ENCODE data around the gene C1QTNF6. TPM values are rescaled to one million over a fixed set of nuclear protein-coding genes. Genes with fewer than 3 reads are reported as not detected.
A peak's percentile ranks its signal among the peaks of the same experiment; 100 is the strongest.

The C1QTNF6 gene
- total and polyA plus RNA-seq, 10 of the 15 experiments (the other 5 are each of a cell fraction or from before 2014, with no cell fraction given) = 0.16 to 4.1 (median 1.3) TPM

DNA sequence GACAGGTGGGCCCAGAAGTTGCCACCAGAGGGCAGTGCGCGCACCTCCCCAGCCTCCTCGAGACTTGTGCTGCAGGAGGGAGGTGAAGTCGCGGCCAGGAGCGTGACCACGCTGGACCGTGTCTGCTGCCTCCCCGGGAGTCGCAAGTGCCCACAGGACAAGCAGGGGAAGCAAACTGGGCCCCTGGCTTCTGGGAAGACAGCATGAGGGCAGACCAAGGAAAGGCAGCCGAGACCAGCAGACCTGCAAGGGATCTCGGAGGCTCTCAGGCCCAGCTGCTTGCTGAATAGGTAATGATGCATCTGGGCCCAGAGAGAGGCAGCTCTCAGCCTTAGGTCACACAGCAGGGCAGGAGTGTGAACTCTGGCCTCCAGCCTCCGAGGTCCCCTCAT, 21.4 kb downstream of the C1QTNF6 start (continued):
- TF ChIP-seq, protein P1, sequence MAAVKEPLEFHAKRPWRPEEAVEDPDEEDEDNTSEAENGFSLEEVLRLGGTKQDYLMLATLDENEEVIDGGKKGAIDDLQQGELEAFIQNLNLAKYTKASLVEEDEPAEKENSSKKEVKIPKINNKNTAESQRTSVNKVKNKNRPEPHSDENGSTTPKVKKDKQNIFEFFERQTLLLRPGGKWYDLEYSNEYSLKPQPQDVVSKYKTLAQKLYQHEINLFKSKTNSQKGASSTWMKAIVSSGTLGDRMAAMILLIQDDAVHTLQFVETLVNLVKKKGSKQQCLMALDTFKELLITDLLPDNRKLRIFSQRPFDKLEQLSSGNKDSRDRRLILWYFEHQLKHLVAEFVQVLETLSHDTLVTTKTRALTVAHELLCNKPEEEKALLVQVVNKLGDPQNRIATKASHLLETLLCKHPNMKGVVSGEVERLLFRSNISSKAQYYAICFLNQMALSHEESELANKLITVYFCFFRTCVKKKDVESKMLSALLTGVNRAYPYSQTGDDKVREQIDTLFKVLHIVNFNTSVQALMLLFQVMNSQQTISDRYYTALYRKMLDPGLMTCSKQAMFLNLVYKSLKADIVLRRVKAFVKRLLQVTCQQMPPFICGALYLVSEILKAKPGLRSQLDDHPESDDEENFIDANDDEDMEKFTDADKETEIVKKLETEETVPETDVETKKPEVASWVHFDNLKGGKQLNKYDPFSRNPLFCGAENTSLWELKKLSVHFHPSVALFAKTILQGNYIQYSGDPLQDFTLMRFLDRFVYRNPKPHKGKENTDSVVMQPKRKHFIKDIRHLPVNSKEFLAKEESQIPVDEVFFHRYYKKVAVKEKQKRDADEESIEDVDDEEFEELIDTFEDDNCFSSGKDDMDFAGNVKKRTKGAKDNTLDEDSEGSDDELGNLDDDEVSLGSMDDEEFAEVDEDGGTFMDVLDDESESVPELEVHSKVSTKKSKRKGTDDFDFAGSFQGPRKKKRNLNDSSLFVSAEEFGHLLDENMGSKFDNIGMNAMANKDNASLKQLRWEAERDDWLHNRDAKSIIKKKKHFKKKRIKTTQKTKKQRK (IDR thresholded peaks at IDR 0.05; ENCODE audit: low read depth, low read length) = no peak
- TF ChIP-seq, protein P2, sequence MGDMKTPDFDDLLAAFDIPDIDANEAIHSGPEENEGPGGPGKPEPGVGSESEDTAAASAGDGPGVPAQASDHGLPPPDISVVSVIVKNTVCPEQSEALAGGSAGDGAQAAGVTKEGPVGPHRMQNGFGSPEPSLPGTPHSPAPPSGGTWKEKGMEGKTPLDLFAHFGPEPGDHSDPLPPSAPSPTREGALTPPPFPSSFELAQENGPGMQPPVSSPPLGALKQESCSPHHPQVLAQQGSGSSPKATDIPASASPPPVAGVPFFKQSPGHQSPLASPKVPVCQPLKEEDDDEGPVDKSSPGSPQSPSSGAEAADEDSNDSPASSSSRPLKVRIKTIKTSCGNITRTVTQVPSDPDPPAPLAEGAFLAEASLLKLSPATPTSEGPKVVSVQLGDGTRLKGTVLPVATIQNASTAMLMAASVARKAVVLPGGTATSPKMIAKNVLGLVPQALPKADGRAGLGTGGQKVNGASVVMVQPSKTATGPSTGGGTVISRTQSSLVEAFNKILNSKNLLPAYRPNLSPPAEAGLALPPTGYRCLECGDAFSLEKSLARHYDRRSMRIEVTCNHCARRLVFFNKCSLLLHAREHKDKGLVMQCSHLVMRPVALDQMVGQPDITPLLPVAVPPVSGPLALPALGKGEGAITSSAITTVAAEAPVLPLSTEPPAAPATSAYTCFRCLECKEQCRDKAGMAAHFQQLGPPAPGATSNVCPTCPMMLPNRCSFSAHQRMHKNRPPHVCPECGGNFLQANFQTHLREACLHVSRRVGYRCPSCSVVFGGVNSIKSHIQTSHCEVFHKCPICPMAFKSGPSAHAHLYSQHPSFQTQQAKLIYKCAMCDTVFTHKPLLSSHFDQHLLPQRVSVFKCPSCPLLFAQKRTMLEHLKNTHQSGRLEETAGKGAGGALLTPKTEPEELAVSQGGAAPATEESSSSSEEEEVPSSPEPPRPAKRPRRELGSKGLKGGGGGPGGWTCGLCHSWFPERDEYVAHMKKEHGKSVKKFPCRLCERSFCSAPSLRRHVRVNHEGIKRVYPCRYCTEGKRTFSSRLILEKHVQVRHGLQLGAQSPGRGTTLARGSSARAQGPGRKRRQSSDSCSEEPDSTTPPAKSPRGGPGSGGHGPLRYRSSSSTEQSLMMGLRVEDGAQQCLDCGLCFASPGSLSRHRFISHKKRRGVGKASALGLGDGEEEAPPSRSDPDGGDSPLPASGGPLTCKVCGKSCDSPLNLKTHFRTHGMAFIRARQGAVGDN (IDR thresholded peaks at IDR 0.05) = peak; percentile 56
- TF ChIP-seq ZNF384 (IDR thresholded peaks at IDR 0.05; ENCODE audit: borderline replicate concordance, low read depth, low read length) = no peak
- no peak for TF ChIP-seq STAT1 (conservative IDR thresholded peaks at IDR 0.05)
- TF ChIP-seq ESRRA (IDR thresholded peaks at IDR 0.05; ENCODE audit: low read length) = no peak
- TF ChIP-seq HCFC1 (IDR thresholded peaks at IDR 0.05; ENCODE audit: low read length) = no peak; the same call in 1 of the 2 replicates
- no peak for TF ChIP-seq CREM (IDR thresholded peaks at IDR 0.05; ENCODE audit: low read depth)
- no peak for TF ChIP-seq MEF2A (IDR thresholded peaks at IDR 0.05; ENCODE audit: insufficient read depth, low read depth, low read length)
- TF ChIP-seq YY1 (IDR thresholded peaks at IDR 0.05; ENCODE audit: low read depth, low read length) = peak; percentile 56; the same call in 1 of the 2 replicates
- TF ChIP-seq POU2F2 (IDR thresholded peaks at IDR 0.05; ENCODE audit: borderline replicate concordance, low read depth, low read length) = 0 out of 3 replicates have a peak, but pooled peaks have one; percentile 36
- TF ChIP-seq, protein P3, sequence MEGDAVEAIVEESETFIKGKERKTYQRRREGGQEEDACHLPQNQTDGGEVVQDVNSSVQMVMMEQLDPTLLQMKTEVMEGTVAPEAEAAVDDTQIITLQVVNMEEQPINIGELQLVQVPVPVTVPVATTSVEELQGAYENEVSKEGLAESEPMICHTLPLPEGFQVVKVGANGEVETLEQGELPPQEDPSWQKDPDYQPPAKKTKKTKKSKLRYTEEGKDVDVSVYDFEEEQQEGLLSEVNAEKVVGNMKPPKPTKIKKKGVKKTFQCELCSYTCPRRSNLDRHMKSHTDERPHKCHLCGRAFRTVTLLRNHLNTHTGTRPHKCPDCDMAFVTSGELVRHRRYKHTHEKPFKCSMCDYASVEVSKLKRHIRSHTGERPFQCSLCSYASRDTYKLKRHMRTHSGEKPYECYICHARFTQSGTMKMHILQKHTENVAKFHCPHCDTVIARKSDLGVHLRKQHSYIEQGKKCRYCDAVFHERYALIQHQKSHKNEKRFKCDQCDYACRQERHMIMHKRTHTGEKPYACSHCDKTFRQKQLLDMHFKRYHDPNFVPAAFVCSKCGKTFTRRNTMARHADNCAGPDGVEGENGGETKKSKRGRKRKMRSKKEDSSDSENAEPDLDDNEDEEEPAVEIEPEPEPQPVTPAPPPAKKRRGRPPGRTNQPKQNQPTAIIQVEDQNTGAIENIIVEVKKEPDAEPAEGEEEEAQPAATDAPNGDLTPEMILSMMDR (IDR thresholded peaks at IDR 0.05 in 2 of 3, conservative IDR thresholded peaks at IDR 0.05 in 1 of 3; ENCODE audit: control insufficient read depth in 2 of 3, extremely low read depth in 1 of 3, insufficient read depth in 1 of 3, low read depth in 3 of 3, low read length in 3 of 3) = peak in 2 of 3 experiments; percentile 87 to 92; a peak in 5 of 6 replicates
- TF ChIP-seq, protein P4, sequence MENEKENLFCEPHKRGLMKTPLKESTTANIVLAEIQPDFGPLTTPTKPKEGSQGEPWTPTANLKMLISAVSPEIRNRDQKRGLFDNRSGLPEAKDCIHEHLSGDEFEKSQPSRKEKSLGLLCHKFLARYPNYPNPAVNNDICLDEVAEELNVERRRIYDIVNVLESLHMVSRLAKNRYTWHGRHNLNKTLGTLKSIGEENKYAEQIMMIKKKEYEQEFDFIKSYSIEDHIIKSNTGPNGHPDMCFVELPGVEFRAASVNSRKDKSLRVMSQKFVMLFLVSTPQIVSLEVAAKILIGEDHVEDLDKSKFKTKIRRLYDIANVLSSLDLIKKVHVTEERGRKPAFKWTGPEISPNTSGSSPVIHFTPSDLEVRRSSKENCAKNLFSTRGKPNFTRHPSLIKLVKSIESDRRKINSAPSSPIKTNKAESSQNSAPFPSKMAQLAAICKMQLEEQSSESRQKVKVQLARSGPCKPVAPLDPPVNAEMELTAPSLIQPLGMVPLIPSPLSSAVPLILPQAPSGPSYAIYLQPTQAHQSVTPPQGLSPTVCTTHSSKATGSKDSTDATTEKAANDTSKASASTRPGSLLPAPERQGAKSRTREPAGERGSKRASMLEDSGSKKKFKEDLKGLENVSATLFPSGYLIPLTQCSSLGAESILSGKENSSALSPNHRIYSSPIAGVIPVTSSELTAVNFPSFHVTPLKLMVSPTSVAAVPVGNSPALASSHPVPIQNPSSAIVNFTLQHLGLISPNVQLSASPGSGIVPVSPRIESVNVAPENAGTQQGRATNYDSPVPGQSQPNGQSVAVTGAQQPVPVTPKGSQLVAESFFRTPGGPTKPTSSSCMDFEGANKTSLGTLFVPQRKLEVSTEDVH (IDR thresholded peaks at IDR 0.05; ENCODE audit: low read depth, partially characterized antibody) = no peak
- TF ChIP-seq KDM1A (IDR thresholded peaks at IDR 0.05; ENCODE audit: borderline replicate concordance) = no peak
- no peak for TF ChIP-seq RCOR1 (conservative IDR thresholded peaks at IDR 0.05; ENCODE audit: low read depth, low read length)
- TF ChIP-seq MXI1 (IDR thresholded peaks at IDR 0.05; ENCODE audit: low read depth, low read length) = no peak
- no peak for TF ChIP-seq GABPA (IDR thresholded peaks at IDR 0.05; ENCODE audit: low read depth)
- no peak for TF ChIP-seq SREBF1 (IDR thresholded peaks at IDR 0.05; ENCODE audit: low read length)
- TF ChIP-seq, protein P5, sequence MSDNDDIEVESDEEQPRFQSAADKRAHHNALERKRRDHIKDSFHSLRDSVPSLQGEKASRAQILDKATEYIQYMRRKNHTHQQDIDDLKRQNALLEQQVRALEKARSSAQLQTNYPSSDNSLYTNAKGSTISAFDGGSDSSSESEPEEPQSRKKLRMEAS (IDR thresholded peaks at IDR 0.05; ENCODE audit: low read depth, low read length) = no peak

All from GM12878 (cell line).